Progenitor cell of endocrine pancreas (in vitro differentiated cells): Measurements from ENCODE around the gene ADAMTS16. TPM values are rescaled to one million over a fixed set of nuclear protein-coding genes. Genes with fewer than 3 reads are reported as not detected.

Experiments used
- DNase-seq: peaks from one replicate; pipeline ENCODE4 v3.0.0; 2021; ENCODE audit warnings: low spot score; ENCODE audit not compliant: unreplicated experiment
- H3K27ac Mint-ChIP-seq: 2 replicates; pipeline ENCODE4 v1.8.0; 2021; ENCODE audit warnings: mild to moderate bottlenecking, moderate library complexity, mixed read lengths
- H3K27me3 Mint-ChIP-seq: 2 replicates; pipeline ENCODE4 v1.8.0; 2021; ENCODE audit warnings: mixed read lengths
- H3K36me3 Mint-ChIP-seq: 2 replicates; pipeline ENCODE4 v1.8.0; 2022; ENCODE audit warnings: mixed read lengths; ENCODE audit not compliant: insufficient read depth
- H3K4me1 Mint-ChIP-seq: 2 replicates; pipeline ENCODE4 v1.8.0; 2021; ENCODE audit warnings: low read depth, mixed read lengths
- H3K4me3 Mint-ChIP-seq: 2 replicates; pipeline ENCODE4 v1.8.0; 2021; ENCODE audit warnings: low read depth, mild to moderate bottlenecking, moderate library complexity, mixed read lengths
- H3K9me3 Mint-ChIP-seq: 2 replicates; pipeline ENCODE4 v1.8.0; 2021; ENCODE audit warnings: low read depth, mixed read lengths
- total RNA-seq: library from RNA; stranded (reverse); gene quantifications from 2 replicates; pipeline ENCODE4 v1.2.1, GENCODE V29; 2021
- TF ChIP-seq, protein P1 (sequence below): fragments of 200-600 bp; sonication (generic); IDR thresholded peaks from one replicate; pipeline ENCODE4 v1.5.0; 2021; ENCODE audit warnings: antibody characterized with exemption, mild to moderate bottlenecking; ENCODE audit not compliant: unreplicated experiment

The ADAMTS16 gene
- total RNA-seq, 1 donor from 2014 or later = 40.7 TPM

DNA sequence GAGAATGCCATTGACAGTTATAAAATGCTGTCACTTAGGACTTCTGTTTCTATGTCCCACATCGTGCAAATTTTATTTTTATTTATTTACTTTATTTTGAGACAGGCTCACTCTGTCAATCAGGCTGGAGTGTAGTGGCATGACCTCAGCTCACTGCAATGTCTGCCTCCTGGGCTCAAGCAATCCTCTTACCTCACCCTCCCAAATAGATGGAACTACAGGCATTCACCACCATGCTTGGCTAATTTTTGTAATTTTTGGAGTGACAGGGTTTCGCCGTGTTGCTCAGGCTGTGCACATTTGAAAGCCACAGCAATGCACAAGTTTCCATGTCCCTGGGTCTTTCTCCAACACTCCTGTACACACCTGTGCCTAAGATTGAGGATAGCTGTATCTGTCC lies 51.8 kb downstream of the ADAMTS16 start:
- no peak for DNase-seq
- TF ChIP-seq, protein P1, sequence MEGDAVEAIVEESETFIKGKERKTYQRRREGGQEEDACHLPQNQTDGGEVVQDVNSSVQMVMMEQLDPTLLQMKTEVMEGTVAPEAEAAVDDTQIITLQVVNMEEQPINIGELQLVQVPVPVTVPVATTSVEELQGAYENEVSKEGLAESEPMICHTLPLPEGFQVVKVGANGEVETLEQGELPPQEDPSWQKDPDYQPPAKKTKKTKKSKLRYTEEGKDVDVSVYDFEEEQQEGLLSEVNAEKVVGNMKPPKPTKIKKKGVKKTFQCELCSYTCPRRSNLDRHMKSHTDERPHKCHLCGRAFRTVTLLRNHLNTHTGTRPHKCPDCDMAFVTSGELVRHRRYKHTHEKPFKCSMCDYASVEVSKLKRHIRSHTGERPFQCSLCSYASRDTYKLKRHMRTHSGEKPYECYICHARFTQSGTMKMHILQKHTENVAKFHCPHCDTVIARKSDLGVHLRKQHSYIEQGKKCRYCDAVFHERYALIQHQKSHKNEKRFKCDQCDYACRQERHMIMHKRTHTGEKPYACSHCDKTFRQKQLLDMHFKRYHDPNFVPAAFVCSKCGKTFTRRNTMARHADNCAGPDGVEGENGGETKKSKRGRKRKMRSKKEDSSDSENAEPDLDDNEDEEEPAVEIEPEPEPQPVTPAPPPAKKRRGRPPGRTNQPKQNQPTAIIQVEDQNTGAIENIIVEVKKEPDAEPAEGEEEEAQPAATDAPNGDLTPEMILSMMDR = no peak

DNA sequence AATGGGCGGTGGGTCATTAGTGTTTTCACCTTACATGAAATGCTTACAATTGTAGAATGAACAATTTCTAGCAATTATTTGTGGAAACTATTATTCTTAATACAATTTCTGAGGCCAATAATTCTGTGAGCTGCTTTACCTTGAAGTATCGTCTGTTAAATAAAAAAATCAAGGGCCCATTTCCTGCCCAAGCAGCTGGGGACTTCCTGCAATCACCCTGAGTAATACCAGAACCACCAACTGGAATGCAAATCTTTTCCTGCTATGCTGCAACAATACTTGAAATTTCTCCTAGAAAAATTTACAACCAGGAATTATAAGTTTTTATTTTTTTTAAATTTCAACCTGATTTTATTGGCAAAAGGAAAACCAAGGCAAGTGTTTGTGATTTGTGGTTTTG lies 52.6 kb downstream of the ADAMTS16 start:
- TF ChIP-seq, protein P1 = no peak
- H3K27me3 Mint-ChIP-seq = no peaks in the 10 kb centered on the region
- H3K9me3 Mint-ChIP-seq = no peaks in the 10 kb centered on the region
- H3K27ac Mint-ChIP-seq = no peak overlapping the region
- H3K4me3 Mint-ChIP-seq = no peak overlapping the region
- no peak for DNase-seq
- H3K36me3 Mint-ChIP-seq = peaks cover 23% of the 10 kb centered on the region
- peaks cover 5% of the 10 kb centered on the region for H3K4me1 Mint-ChIP-seq

More for the DNA sequence above, 51.8 kb downstream of the ADAMTS16 start:
- Mint-ChIP-seq H3K9me3 (no peaks in the 10 kb centered on the region), H3K36me3 (peaks cover 26% of the 10 kb centered on the region), H3K4me1 (peaks cover 5% of the 10 kb centered on the region), H3K27me3 (no peaks in the 10 kb centered on the region), H3K4me3 (no peak overlapping the region), H3K27ac (no peak overlapping the region)

DNA sequence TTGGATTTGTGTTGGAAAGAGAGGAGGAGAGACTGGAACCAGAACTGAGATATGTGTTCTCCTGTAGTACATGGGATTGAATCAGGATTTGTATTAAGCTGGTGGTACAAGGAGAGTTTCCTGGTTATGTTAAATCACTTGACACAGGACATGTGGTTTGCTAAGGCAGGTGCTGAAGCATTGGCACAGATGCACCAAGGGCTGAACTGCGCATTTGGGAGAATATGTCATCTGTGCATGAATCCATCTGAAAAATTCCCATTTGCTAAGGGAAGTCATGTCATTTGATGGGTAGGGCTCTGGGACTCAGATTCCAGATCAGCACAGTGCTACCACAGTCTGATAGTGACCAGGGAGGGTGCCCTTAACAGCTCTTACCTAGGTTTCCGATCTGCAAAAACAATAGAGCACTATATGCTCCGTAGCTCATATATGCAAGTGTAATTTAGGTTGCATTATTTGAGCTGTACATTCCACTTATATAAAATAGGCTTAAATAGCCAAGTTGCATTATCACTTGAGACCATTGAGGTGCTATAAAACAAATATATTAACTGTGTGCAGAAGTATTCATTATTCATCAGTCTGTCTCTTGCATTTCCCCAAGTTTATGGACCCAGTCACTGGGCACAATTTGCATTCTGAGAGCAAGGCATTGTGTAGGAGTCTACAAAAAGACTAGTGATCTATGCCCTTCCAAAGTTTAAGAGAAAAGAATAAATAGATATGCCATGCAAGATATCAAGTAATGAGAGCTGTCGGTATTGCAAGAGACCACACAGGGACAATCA lies 55.2 kb downstream of the ADAMTS16 start:
- TF ChIP-seq, protein P1 = no peak
- H3K27me3 Mint-ChIP-seq = no peaks in the 10 kb centered on the region
- H3K4me1 Mint-ChIP-seq = peaks cover 1% of the 10 kb centered on the region
- H3K4me3 Mint-ChIP-seq = no peak overlapping the region
- H3K36me3 Mint-ChIP-seq = peaks cover 28% of the 10 kb centered on the region
- no peak overlapping the region for H3K27ac Mint-ChIP-seq
- no peak for DNase-seq
- no peaks in the 10 kb centered on the region for H3K9me3 Mint-ChIP-seq

DNA sequence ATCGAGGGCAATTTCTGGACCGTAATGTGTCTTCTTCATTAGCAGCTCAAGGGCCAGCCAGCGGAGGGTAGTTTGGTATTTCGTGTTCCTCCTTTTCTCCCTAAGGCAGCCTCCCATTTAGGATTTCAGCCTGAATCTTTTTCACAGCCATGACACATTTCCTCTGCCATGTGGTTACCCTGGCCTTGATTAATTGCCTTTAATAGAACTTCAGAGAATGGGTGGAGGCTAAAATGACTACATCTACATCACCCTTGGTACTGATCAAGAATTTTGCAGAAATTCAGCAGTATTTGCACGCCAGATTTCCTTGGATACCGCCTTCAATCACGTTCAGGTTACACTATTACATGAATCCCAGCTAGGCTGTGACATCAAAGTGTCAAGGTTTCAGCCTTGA lies 58.0 kb downstream of the ADAMTS16 start:
- Mint-ChIP-seq H3K36me3 (peaks cover 33% of the 10 kb centered on the region), H3K4me3 (no peak overlapping the region), H3K27ac (no peak overlapping the region), H3K27me3 (no peaks in the 10 kb centered on the region), H3K4me1 (peaks cover 1% of the 10 kb centered on the region), H3K9me3 (no peaks in the 10 kb centered on the region)
- no peak for DNase-seq
- TF ChIP-seq, protein P1 = no peak

- H3K36me3 Mint-ChIP-seq = peaks cover 36% of the 10 kb centered on the region
- no peak overlapping the region for H3K27ac Mint-ChIP-seq
- TF ChIP-seq, protein P1 = no peak
- H3K27me3 Mint-ChIP-seq = no peaks in the 10 kb centered on the region
- peaks cover 1% of the 10 kb centered on the region for H3K4me1 Mint-ChIP-seq
- DNase-seq = no peak
- H3K4me3 Mint-ChIP-seq = no peak overlapping the region
- no peaks in the 10 kb centered on the region for H3K9me3 Mint-ChIP-seq
Observed at GRCh38 chr5:5198815-5199214, 58.7 kb downstream of the ADAMTS16 start.
